ENCODE data around the gene ESR1. TPM values are rescaled to one million over a fixed set of nuclear protein-coding genes. Genes with fewer than 3 reads are reported as not detected.

The ESR1 gene
- total RNA-seq, 1 experiment from 2014 or later = 0.98 TPM

- TF ChIP-seq ARID4B (CRISPR knock-in tag; IDR thresholded peaks at IDR 0.05; ENCODE audit: borderline replicate concordance) (no peak), ZNF263 (CRISPR knock-in tag; IDR thresholded peaks at IDR 0.05; ENCODE audit: low read depth) (no peak), ZNF423 (CRISPR knock-in tag; IDR thresholded peaks at IDR 0.05) (no peak), TEAD1 (CRISPR knock-in tag; IDR thresholded peaks at IDR 0.05) (no peak), TCF7 (CRISPR knock-in tag; IDR thresholded peaks at IDR 0.05; ENCODE audit: low read depth) (no peak), E2F5 (CRISPR knock-in tag; IDR thresholded peaks at IDR 0.05) (no peak)
These were observed 185.9 kb downstream of the ESR1 start (continued) for GRCh38 chr6:151993364-151993763.

GRCh38 chr6:151998784-151999183 lies 191.3 kb downstream of the ESR1 start:
- H3K27me3 Mint-ChIP-seq (ENCODE audit: low read depth) = no peaks in the 10 kb centered on the region
- DNase-seq (ENCODE audit: low spot score) (no peak), ATAC-seq (no peak)
- peaks cover 8% of the 10 kb centered on the region for H3K4me1 Mint-ChIP-seq
- CTCF ChIA-PET = interaction anchor here (1.5 kb wide), 1 partner anchor 80 kb away, joined by 3 read pairs; no protein-coding TSS in a partner anchor
- TF ChIP-seq NR3C1 (CRISPR knock-in tag; conservative IDR thresholded peaks at IDR 0.05; ENCODE audit: low read depth) (no peak), RORB (CRISPR knock-in tag; IDR thresholded peaks at IDR 0.05) (no peak), CREM (CRISPR knock-in tag; IDR thresholded peaks at IDR 0.05) (no peak), GABPB1 (CRISPR knock-in tag; IDR thresholded peaks at IDR 0.05) (no peak), ZBTB21 (CRISPR knock-in tag; IDR thresholded peaks at IDR 0.05; ENCODE audit: borderline replicate concordance) (no peak)
- POLR2A ChIA-PET = no interaction called here
- no peaks in the 10 kb centered on the region for H3K9me3 Mint-ChIP-seq
- H3K4me3 Mint-ChIP-seq = no peak overlapping the region
- no peaks in the 10 kb centered on the region for H3K36me3 Mint-ChIP-seq
- no peak overlapping the region for H3K27ac Mint-ChIP-seq

GRCh38 chr6:151999194-151999593 lies 191.7 kb downstream of the ESR1 start:
- no peaks in the 10 kb centered on the region for H3K9me3 Mint-ChIP-seq
- no peaks in the 10 kb centered on the region for H3K36me3 Mint-ChIP-seq
- TF ChIP-seq ZNF317 (CRISPR knock-in tag; IDR thresholded peaks at IDR 0.05; ENCODE audit: borderline replicate concordance, low read depth) (no peak), OVOL2 (CRISPR knock-in tag; IDR thresholded peaks at IDR 0.05; ENCODE audit: borderline replicate concordance) (no peak), NR2C2 (CRISPR knock-in tag; IDR thresholded peaks at IDR 0.05) (no peak), ZNF532 (CRISPR knock-in tag; IDR thresholded peaks at IDR 0.05; ENCODE audit: borderline replicate concordance) (no peak), ZNF281 (CRISPR knock-in tag; IDR thresholded peaks at IDR 0.05) (no peak), TEAD1 (CRISPR knock-in tag; IDR thresholded peaks at IDR 0.05) (no peak)
- ChIA-PET CTCF (no interaction called here), POLR2A (no interaction called here)
- ATAC-seq = no peak
- no peak overlapping the region for H3K4me3 Mint-ChIP-seq
- peaks cover 8% of the 10 kb centered on the region for H3K4me1 Mint-ChIP-seq
- no peaks in the 10 kb centered on the region for H3K27me3 Mint-ChIP-seq (ENCODE audit: low read depth)
- no peak for DNase-seq (ENCODE audit: low spot score)
- H3K27ac Mint-ChIP-seq = no peak overlapping the region
